MCF 10A (cell line): Measurements from ENCODE around the gene TSC1. TPM values are rescaled to one million over a fixed set of nuclear protein-coding genes. Genes with fewer than 3 reads are reported as not detected.

ENCODE experiments used
- BruUV-seq: library from RNA; stranded (reverse); fragments of 400-500 nt; replicated peaks from 2 replicates; lab custom pipeline; 2021; lab: Mats Ljungman, UMichigan
- CTCF ChIA-PET: fragments of 300-600 bp; sonication (Branson Sonifier 250); formaldehyde crosslinking; extraction: SDS; loops from one replicate; lab custom pipeline; 2021; ENCODE audit warnings: antibody characterized with exemption, inconsistent platforms; lab: Yijun Ruan, JAX
- POLR2A ChIA-PET: fragments of 300-600, 350-650 bp; sonication (Branson Sonifier 250); formaldehyde crosslinking; extraction: SDS; loops from one replicate; lab custom pipeline; 2020; ENCODE audit warnings: antibody characterized with exemption, inconsistent platforms; lab: Yijun Ruan, JAX
- DNase-seq: peaks from one replicate; pipeline ENCODE4 v3.0.0-alpha.2; 2018; ENCODE audit not compliant: unreplicated experiment
- H3K27ac Mint-ChIP-seq: one replicate; pipeline ENCODE4 v1.8.0; 2022; ENCODE audit warnings: mild to moderate bottlenecking, low read depth, mixed read lengths; ENCODE audit not compliant: unreplicated experiment
- H3K27me3 Mint-ChIP-seq: one replicate; pipeline ENCODE4 v1.8.0; 2022; ENCODE audit warnings: mixed read lengths; ENCODE audit not compliant: insufficient read depth, unreplicated experiment
- H3K36me3 Mint-ChIP-seq: one replicate; pipeline ENCODE4 v1.8.0; 2022; ENCODE audit warnings: mild to moderate bottlenecking, moderate library complexity, mixed read lengths; ENCODE audit not compliant: insufficient read depth, unreplicated experiment
- H3K4me1 Mint-ChIP-seq: one replicate; pipeline ENCODE4 v1.8.0; 2022; ENCODE audit warnings: mixed read lengths; ENCODE audit not compliant: insufficient read depth, unreplicated experiment
- H3K4me3 Mint-ChIP-seq: one replicate; pipeline ENCODE4 v1.8.0; 2022; ENCODE audit warnings: mild to moderate bottlenecking, moderate library complexity, mixed read lengths; ENCODE audit not compliant: unreplicated experiment
- H3K9me3 Mint-ChIP-seq: one replicate; pipeline ENCODE4 v1.8.0; 2022; ENCODE audit warnings: mixed read lengths; ENCODE audit not compliant: unreplicated experiment
- CTCF ChIP-seq: fragments of 200-600 bp; IDR thresholded peaks from one replicate; pipeline ENCODE4 v1.8.0; 2022; ENCODE audit warnings: antibody characterized with exemption, mild to moderate bottlenecking; ENCODE audit not compliant: unreplicated experiment
- intact Hi-C: fragments of 100-400 bp; cut with micrococcal nuclease; formaldehyde crosslinking; loops from 2 replicates; pipeline ENCODE4 v1.14.1; 2022
- total RNA-seq: library from RNA; stranded (reverse); gene quantifications from 2 replicates; pipeline ENCODE4 v1.2.3, GENCODE V29; 2022

Gene TSC1
- total RNA-seq, 1 experiment from 2014 or later = 36.6 TPM

- Mint-ChIP-seq H3K4me3 (no peak overlapping the region), H3K36me3 (peaks cover 57% of the 10 kb centered on the region), H3K27ac (no peak overlapping the region), H3K27me3 (no peaks in the 10 kb centered on the region), H3K9me3 (no peaks in the 10 kb centered on the region), H3K4me1 (no peaks in the 10 kb centered on the region)
- BruUV-seq = no TSS peak
- no peak for TF ChIP-seq CTCF
- POLR2A ChIA-PET = interaction anchor here (1.1 kb wide), 1 partner anchor 12 kb away, joined by 3 read pairs; no protein-coding TSS in a partner anchor
- CTCF ChIA-PET = interaction anchor here (0.5 kb wide), 1 partner anchor 49 kb away, joined by 3 read pairs; no protein-coding TSS in a partner anchor
- intact Hi-C loops = no loop called here
- no peak for DNase-seq
Measured at GRCh38 chr9:132905726-132906125, 38.7 kb downstream of the TSC1 start.

DNA sequence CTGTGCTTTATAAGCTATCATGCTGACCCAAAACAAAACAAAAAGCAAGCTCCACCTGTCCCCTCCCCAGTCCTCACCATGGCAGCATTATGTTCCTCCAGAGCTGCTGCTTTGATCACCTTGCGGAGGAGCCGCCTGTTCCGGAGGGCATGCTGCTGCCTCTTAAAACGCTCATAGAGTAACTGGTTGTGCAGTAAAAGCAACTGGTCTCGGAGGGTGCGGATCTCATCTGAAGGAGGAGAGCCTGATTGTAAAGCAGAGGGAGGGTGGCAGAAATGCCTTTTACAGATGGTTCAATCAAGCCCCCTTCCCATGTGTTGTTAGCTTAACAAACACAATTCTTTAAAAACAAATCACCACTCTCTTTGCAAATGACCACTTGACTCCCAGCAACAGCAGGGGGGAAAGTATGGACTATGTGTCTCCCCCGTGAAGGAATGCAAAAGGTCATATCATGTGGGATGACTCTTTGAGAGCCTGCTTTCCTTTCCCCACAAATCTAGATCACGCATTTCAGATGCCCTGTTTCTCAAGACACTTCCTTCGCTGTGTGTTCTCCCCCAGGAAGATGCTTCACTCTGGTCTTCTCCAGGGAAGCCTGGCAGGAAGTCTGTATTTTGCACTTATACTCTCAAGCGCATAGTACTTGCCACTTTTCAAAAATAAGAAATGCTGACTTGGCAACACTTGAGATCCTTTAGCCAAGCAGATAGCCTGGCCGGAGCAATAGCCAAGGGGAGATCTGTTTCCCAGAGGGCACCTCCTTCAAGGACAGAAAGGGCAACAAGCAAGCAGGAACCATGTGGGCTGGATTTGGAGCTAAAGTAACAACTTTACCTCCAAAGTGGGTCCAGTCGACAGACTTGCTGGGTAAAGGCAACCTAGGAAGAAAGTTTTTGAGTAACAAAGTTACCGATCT is 40.6 kb downstream of the TSC1 start:
- intact Hi-C loops = loop anchor here (5.0 kb wide), 2 partner anchors 92 to 397 kb away; no protein-coding TSS in a partner anchor
- POLR2A ChIA-PET = interaction anchor here (0.6 kb wide), 1 partner anchor 416 kb away, joined by 3 read pairs; no protein-coding TSS in a partner anchor
- Mint-ChIP-seq H3K4me1 (no peaks in the 10 kb centered on the region), H3K9me3 (no peaks in the 10 kb centered on the region), H3K27ac (no peak overlapping the region), H3K27me3 (no peaks in the 10 kb centered on the region), H3K36me3 (peaks cover 55% of the 10 kb centered on the region), H3K4me3 (no peak overlapping the region)
- no TSS peak for BruUV-seq
- TF ChIP-seq CTCF = no peak
- CTCF ChIA-PET = interaction anchor here (0.6 to 2.9 kb wide), 6 partner anchors 14 to 120 kb away, joined by 3 to 19 read pairs (median 5); no protein-coding TSS in a partner anchor
- no peak for DNase-seq

- POLR2A ChIA-PET = interaction anchor here (0.6 to 0.7 kb wide), 2 partner anchors 193 to 1462 kb away, joined by 3 read pairs; no protein-coding TSS in a partner anchor
- no peak overlapping the region for H3K4me3 Mint-ChIP-seq
- CTCF ChIA-PET = interaction anchor here (0.6 to 2.9 kb wide), 43 partner anchors 8 to 549 kb away, joined by 3 to 19 read pairs (median 3); partner anchors contain the start of gene SPACA9
- H3K27me3 Mint-ChIP-seq = no peaks in the 10 kb centered on the region
- no peak overlapping the region for H3K27ac Mint-ChIP-seq
- no TSS peak for BruUV-seq
- peak; percentile 80 for TF ChIP-seq CTCF
- intact Hi-C loops = loop anchor here (2.0 to 5.0 kb wide), 4 partner anchors 71 to 491 kb away; partner anchors contain the start of gene CFAP77
- no peaks in the 10 kb centered on the region for H3K9me3 Mint-ChIP-seq
- DNase-seq = peak; percentile 77
- peaks cover 65% of the 10 kb centered on the region for H3K36me3 Mint-ChIP-seq
- no peaks in the 10 kb centered on the region for H3K4me1 Mint-ChIP-seq
Measured at GRCh38 chr9:132901858-132902831, 42.3 kb downstream of the TSC1 start.
